Measurements from ENCODE around the gene SCRN3. TPM values are rescaled to one million over a fixed set of nuclear protein-coding genes. Genes with fewer than 3 reads are reported as not detected.

The SCRN3 gene
- total and polyA plus RNA-seq, 8 donors: 4.3 to 39.7 (median 14.5) TPM

DNA sequence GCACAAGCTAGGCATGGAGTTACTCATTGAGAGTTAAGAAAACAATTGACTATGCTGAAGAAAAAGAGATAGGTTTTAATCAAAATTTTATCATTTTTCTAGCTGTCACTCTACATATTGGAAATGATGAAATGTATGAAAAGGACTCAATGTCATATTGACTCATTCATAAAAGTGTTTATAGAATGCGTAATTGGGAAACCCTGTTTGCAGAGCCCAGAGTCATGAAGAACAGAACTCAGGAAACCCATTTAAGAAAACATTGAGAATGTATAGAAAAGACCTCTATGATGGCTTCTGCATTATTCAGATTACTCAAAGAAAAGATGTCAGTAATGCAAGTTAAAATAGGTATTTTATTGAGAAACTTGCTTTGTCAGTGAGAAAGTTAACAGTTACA lies 36.4 kb downstream of the SCRN3 start:
- TF ChIP-seq POLR2A (IDR thresholded peaks at IDR 0.05): no peak
- TF ChIP-seq POLR2AphosphoS5 (IDR thresholded peaks at IDR 0.05): no peak
- no peak for TF ChIP-seq EP300 (IDR thresholded peaks at IDR 0.05)
- TF ChIP-seq, protein P1, sequence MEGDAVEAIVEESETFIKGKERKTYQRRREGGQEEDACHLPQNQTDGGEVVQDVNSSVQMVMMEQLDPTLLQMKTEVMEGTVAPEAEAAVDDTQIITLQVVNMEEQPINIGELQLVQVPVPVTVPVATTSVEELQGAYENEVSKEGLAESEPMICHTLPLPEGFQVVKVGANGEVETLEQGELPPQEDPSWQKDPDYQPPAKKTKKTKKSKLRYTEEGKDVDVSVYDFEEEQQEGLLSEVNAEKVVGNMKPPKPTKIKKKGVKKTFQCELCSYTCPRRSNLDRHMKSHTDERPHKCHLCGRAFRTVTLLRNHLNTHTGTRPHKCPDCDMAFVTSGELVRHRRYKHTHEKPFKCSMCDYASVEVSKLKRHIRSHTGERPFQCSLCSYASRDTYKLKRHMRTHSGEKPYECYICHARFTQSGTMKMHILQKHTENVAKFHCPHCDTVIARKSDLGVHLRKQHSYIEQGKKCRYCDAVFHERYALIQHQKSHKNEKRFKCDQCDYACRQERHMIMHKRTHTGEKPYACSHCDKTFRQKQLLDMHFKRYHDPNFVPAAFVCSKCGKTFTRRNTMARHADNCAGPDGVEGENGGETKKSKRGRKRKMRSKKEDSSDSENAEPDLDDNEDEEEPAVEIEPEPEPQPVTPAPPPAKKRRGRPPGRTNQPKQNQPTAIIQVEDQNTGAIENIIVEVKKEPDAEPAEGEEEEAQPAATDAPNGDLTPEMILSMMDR (IDR thresholded peaks at IDR 0.05): no peak
- peaks cover 7 to 54% (median 37%) of the 10 kb centered on the region in 4 donors for H3K36me3 ChIP-seq
- 90 to 100% (median 96%) methylated on average over 1 of the region's 1 CpG for WGBS, 5 donors

DNA sequence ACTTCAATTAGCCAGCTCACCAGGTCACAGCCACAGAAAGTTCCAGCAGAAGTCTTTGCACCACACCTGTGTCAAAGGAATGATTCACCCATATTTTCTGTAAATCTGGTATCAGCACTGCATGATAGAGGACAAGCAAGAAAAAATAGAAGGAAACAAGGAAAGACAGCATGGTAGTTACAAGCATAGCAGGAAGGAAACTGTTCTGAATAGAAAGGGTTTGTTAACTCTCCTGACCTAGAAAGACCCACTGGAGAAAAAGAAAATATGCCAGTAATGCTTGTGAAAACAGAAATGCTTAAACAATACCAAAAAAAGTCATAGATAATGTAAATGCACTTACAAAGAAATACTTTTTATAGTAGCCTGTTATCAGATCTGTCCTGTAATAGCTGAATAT lies 40.8 kb downstream of the SCRN3 start:
- intact Hi-C loops (cut with DNase I; ENCODE audit: low total_unique reads): no loop called here
- no peak for DNase-seq
- no peak for TF ChIP-seq EP300 (IDR thresholded peaks at IDR 0.05)
- no peak for TF ChIP-seq POLR2AphosphoS5 (IDR thresholded peaks at IDR 0.05)
- TF ChIP-seq, protein P1 (IDR thresholded peaks at IDR 0.05): no peak
- TF ChIP-seq POLR2A (IDR thresholded peaks at IDR 0.05): no peak
- no peaks in the 10 kb centered on the region for H3K27me3 ChIP-seq
- H3K36me3 ChIP-seq: peaks cover 7 to 43% (median 22%) of the 10 kb centered on the region in 4 donors
- H3K4me3 ChIP-seq: no peak overlapping the region
- no peaks in the 10 kb centered on the region for H3K9me3 ChIP-seq
- peaks cover 0 to 7% (median 0%) of the 10 kb centered on the region in 4 donors for H3K4me1 ChIP-seq
- no peak overlapping the region for H3K27ac ChIP-seq

More for the DNA sequence above, 36.4 kb downstream of the SCRN3 start:
- no peak for DNase-seq
- Histone ChIP-seq H3K27ac (no peak overlapping the region), H3K9me3 (no peaks in the 10 kb centered on the region), H3K27me3 (no peaks in the 10 kb centered on the region), H3K4me3 (no peak overlapping the region), H3K4me1 (peaks cover 0 to 7% (median 2%) of the 10 kb centered on the region in 4 donors)
- intact Hi-C loops (cut with DNase I; ENCODE audit: low total_unique reads): no loop called here

DNA sequence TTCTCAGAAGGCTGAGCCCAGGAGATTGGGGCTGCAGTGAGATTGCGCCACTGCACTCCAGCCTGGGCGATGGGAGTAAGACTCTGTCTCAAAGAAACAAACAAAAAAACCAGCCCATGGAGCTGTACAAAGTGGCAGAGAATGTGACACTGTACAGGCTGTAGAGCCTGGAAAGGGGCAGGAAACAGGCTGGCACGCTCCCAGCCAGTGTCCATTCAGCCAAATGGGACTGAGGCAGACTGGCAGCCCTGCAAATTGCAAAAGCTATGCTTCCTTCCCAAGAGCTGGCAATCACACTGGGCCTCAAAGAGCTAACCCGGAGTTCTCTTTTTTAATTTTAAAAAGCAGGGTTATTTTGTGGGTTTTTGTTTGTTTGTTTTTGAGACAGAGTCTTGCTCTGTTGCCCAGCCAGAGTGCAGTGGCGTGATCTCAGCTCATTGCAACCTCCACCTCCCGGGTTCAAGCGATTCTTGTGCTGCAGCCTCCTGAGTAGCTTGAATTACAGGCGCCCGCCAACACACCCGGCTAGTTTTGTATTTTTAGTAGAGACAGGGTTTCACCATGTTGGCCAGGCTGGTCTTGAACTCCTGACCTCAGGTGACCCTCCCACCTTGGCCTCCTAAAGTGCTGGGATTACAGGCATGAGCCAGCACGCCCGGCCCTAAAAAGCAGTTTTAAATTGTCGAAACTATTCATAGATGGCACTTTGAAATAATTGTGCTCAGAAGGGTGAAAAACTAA lies 42.8 kb downstream of the SCRN3 start:
- Histone ChIP-seq H3K27me3 (no peaks in the 10 kb centered on the region), H3K9me3 (no peaks in the 10 kb centered on the region), H3K4me1 (peaks cover 0 to 7% (median 0%) of the 10 kb centered on the region in 4 donors), H3K27ac (peak overlapping the region in 1 of 5 donors; percentile 24), H3K36me3 (peaks cover 7 to 43% (median 33%) of the 10 kb centered on the region in 4 donors), H3K4me3 (no peak overlapping the region)
- TF ChIP-seq, protein P1 (IDR thresholded peaks at IDR 0.05): no peak
- TF ChIP-seq POLR2AphosphoS5 (IDR thresholded peaks at IDR 0.05): no peak
- TF ChIP-seq POLR2A (IDR thresholded peaks at IDR 0.05): no peak
- no peak for TF ChIP-seq EP300 (IDR thresholded peaks at IDR 0.05)
- DNase-seq: peak in 1 of 2 donors; percentile 64
- intact Hi-C loops (cut with DNase I; ENCODE audit: low total_unique reads): no loop called here
- 80 to 89% (median 87%) methylated on average over 13 of the region's 13 CpGs for WGBS, 5 donors

DNA sequence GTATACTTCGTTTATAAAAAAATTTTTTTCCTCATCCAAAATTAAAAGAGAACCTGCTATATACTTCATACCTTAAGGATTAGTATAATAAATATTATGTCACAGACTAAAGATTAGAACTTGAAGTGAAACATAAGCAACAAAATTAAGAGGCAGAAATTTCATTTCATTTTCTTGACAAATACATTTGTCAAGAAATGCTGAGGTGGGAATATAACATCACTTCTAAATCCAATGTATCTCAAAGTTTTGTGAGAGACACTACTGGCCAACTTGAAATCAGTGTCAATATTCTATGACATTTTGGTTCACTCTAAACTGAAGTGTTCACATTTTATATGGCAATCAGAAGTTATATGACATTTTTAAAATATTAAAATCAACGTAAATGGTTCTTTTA lies 43.8 kb downstream of the SCRN3 start:
- Histone ChIP-seq H3K9me3 (no peaks in the 10 kb centered on the region), H3K27me3 (no peaks in the 10 kb centered on the region), H3K36me3 (peaks cover 7 to 49% (median 36%) of the 10 kb centered on the region in 4 donors), H3K4me1 (peaks cover 0 to 7% (median 0%) of the 10 kb centered on the region in 4 donors), H3K27ac (no peak overlapping the region), H3K4me3 (no peak overlapping the region)
- whole genome bisulfite sequencing, 5 donors: 75 to 95% (median 92%) methylated on average over 2 of the region's 2 CpGs
- intact Hi-C loops (cut with DNase I; ENCODE audit: low total_unique reads): no loop called here
- no peak for DNase-seq
- TF ChIP-seq, protein P1 (IDR thresholded peaks at IDR 0.05): no peak
- TF ChIP-seq POLR2AphosphoS5 (IDR thresholded peaks at IDR 0.05) (no peak), POLR2A (IDR thresholded peaks at IDR 0.05) (no peak), EP300 (IDR thresholded peaks at IDR 0.05) (no peak)

All from stomach (tissue), 9 donors.